GM21390 (cell line): ENCODE measurements around the gene CRMP1.

ENCODE experiments used
- ATAC-seq: cut with Tn5 transposase; IDR thresholded peaks from one replicate; pipeline ENCODE4 v1.9.1; 2021; ENCODE audit not compliant: unreplicated experiment

The CRMP1 gene

GRCh38 chr4:5890063-5890727, 2.7 kb downstream of the CRMP1 start:
- ATAC-seq = no peak

GRCh38 chr4:5889002-5889696, 3.7 kb downstream of the CRMP1 start:
- no peak for ATAC-seq

GRCh38 chr4:5888222-5889001, 4.5 kb downstream of the CRMP1 start:
- ATAC-seq = no peak

- no peak for ATAC-seq
Measured at GRCh38 chr4:5887361-5888221, 5.3 kb downstream of the CRMP1 start.

- ATAC-seq = no peak
Measured at GRCh38 chr4:5887011-5887360, 5.9 kb downstream of the CRMP1 start.

GRCh38 chr4:5885733-5886132, 7.2 kb downstream of the CRMP1 start:
- ATAC-seq = no peak

GRCh38 chr4:5884796-5885195, 8.1 kb downstream of the CRMP1 start:
- no peak for ATAC-seq

- no peak for ATAC-seq
Measured at GRCh38 chr4:5883916-5884315, 9.0 kb downstream of the CRMP1 start.

GRCh38 chr4:5882947-5883346, 9.9 kb downstream of the CRMP1 start:
- no peak for ATAC-seq

GRCh38 chr4:5881340-5881739, 11.5 kb downstream of the CRMP1 start:
- no peak for ATAC-seq

GRCh38 chr4:5878359-5878758, 14.5 kb downstream of the CRMP1 start:
- no peak for ATAC-seq

GRCh38 chr4:5877392-5877791, 15.5 kb downstream of the CRMP1 start:
- ATAC-seq = no peak

- no peak for ATAC-seq
Measured at GRCh38 chr4:5874811-5875449, 18.0 kb downstream of the CRMP1 start.

GRCh38 chr4:5870701-5871100, 22.2 kb downstream of the CRMP1 start:
- ATAC-seq = no peak

- ATAC-seq = no peak
Measured at GRCh38 chr4:5869966-5870619, 22.8 kb downstream of the CRMP1 start.

- no peak for ATAC-seq
Measured at GRCh38 chr4:5867866-5868265, 25.0 kb downstream of the CRMP1 start.

GRCh38 chr4:5866841-5867813, 25.8 kb downstream of the CRMP1 start:
- ATAC-seq = no peak

GRCh38 chr4:5865896-5866599, 26.8 kb downstream of the CRMP1 start:
- no peak for ATAC-seq
